Endothelial cell of umbilical vein (primary cell): ENCODE results near the gene BTBD19.

ENCODE experiments used
- CTCF ChIP-seq, 2 donors: IDR thresholded peaks; 1 replicate in 1 of 2; 2 replicates in 1 of 2; pipeline ENCODE4 v1.5.1; 2011; ENCODE audit warnings: low read length in 2 of 2, mild to moderate bottlenecking in 2 of 2, moderate library complexity in 2 of 2, control low read depth in 1 of 2, inconsistent platforms in 1 of 2, low read depth in 1 of 2; ENCODE audit not compliant: insufficient read depth in 1 of 2; ENCODE audit errors: extremely low read depth in 1 of 2
- EZH2 ChIP-seq: IDR thresholded peaks from 2 replicates; pipeline ENCODE4 v1.6.1; 2012; ENCODE audit warnings: borderline replicate concordance, low read depth, mild to moderate bottlenecking, moderate library complexity, low read length, inconsistent platforms; ENCODE audit not compliant: severe bottlenecking
- POLR2A ChIP-seq: IDR thresholded peaks from 2 replicates; pipeline ENCODE4 v1.6.1; 2012; ENCODE audit warnings: low read depth, mild to moderate bottlenecking, control low read depth, low read length
- POLR2AphosphoS5 ChIP-seq: IDR thresholded peaks from 2 replicates; pipeline ENCODE4 v1.6.1; 2012; ENCODE audit warnings: low read depth, mild to moderate bottlenecking, control low read depth, low read length, moderate library complexity; ENCODE audit not compliant: insufficient read depth
- TF ChIP-seq, protein P1 (sequence below): IDR thresholded peaks from 2 replicates; pipeline ENCODE4 v1.6.1; 2011; ENCODE audit not compliant: insufficient read depth, insufficient read length

DNA sequence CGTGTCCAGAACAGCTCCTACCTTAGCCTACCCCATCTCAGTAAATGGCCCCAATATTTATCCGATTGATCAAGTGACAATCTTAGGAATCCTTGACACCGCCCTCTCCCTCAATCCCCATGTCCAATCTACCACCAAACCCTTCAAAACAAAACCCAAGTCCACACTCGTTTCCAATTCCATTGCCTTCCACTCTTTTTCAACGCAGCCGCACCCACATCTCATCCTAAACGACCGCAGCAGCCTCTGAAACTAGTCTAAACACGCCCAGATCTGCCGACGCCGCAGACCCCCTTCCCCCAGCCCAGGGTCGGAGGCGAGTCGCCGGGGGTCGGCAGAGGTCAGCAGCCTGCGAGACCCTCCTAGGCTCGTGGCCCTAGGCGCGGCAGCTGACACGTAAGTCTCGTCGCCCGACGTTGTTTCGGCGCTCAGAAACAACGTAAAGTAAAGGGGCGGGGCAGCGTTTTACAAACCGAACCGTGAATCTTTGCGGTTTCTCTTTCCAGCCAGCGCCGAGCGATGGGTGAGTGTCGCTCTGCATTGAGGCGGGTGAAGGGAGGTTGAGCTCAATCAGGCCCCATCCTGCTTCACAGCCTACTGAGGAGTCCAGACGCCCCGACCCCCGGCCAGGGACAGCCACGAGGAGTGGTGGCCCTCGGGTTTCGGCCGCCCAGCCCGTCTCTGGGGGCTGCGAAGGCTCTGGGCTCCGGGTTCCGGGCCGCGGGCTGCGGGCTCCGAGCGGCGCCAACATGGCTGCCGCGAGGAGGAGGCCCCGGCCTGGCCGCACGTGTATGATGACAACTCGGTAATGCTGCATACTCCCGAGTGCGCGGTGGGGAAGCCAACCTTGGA is 33.0 kb upstream of the BTBD19 start, which contains the start of gene RPS8:
- no peak for TF ChIP-seq CTCF (IDR thresholded peaks at IDR 0.05; ENCODE audit: extremely low read depth in 1 of 2, insufficient read depth in 1 of 2, low read depth in 1 of 2, low read length in 2 of 2)
- TF ChIP-seq EZH2: no peak
- peak; percentile 99 for TF ChIP-seq POLR2A
- TF ChIP-seq, protein P1, sequence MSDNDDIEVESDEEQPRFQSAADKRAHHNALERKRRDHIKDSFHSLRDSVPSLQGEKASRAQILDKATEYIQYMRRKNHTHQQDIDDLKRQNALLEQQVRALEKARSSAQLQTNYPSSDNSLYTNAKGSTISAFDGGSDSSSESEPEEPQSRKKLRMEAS: peak; percentile 48
- TF ChIP-seq POLR2AphosphoS5: peak; percentile 99
